Posterior vena cava (tissue), 2 donors: ENCODE data around the gene ADAMTS2. TPM values are rescaled to one million over a fixed set of nuclear protein-coding genes. Genes with fewer than 3 reads are reported as not detected.
"Not testable (repeated sequence)": the region's sequence is repeated elsewhere in the genome, so short reads cannot be mapped to it uniquely, and the experiment has no call there.

Experiments used
- DNase-seq: peaks from one replicate; pipeline ENCODE4 v3.0.0-alpha.2; 2020; ENCODE audit warnings: low spot score
- intact Hi-C, 2 donors: fragments of 100-400 bp; cut with DNase I; formaldehyde crosslinking; loops; one replicate each; pipeline versions ENCODE4 v1.14.1 to v1.14.2; 2022 to 2023
- total RNA-seq, 2 donors: library from RNA; stranded (reverse); fragmentation: NEBNext Ultra II Directional; extraction: Animal tissue kit (Norgen Biotek cat#: 25700); gene quantifications; one replicate each; pipeline ENCODE4 v1.2.1, GENCODE V29; 2021
- donor health status: DM: yes; HTN: yes; CAD: no.
- donor health status: DM: yes; HTN: yes; CAD: no.

Gene ADAMTS2
- total RNA-seq, 2 donors from 2014 or later: 27.1 to 62.0 TPM

- intact Hi-C loops: no loop called here
- no peak for DNase-seq
These were observed 126.3 kb downstream of the ADAMTS2 start for GRCh38 chr5:179218943-179219330.

GRCh38 chr5:179217956-179218942, 127.0 kb downstream of the ADAMTS2 start:
- intact Hi-C loops: no loop called here
- DNase-seq: no peak

- DNase-seq: no peak
- intact Hi-C loops: no loop called here
These were observed 127.9 kb downstream of the ADAMTS2 start for GRCh38 chr5:179217356-179217755.

- intact Hi-C loops: not testable (repeated sequence)
These were observed 128.9 kb downstream of the ADAMTS2 start for GRCh38 chr5:179216381-179216780.

GRCh38 chr5:179215576-179215975, 129.7 kb downstream of the ADAMTS2 start:
- intact Hi-C loops: no loop called here
- DNase-seq: no peak

More at GRCh38 chr5:179216381-179216780, 128.9 kb downstream of the ADAMTS2 start:
- not testable (repeated sequence) for DNase-seq

- intact Hi-C loops: no loop called here
- no peak for DNase-seq
These were observed 130.6 kb downstream of the ADAMTS2 start for GRCh38 chr5:179214678-179215077.

GRCh38 chr5:179212870-179213269, 132.4 kb downstream of the ADAMTS2 start:
- intact Hi-C loops: loop anchor here in 1 of 2 donors (1.0 kb wide), 1 partner anchor 22 kb away; no protein-coding TSS in a partner anchor
- no peak for DNase-seq

- intact Hi-C loops: no loop called here
- no peak for DNase-seq
These were observed 133.6 kb downstream of the ADAMTS2 start for GRCh38 chr5:179211631-179212030.

GRCh38 chr5:179211068-179211467, 134.2 kb downstream of the ADAMTS2 start:
- intact Hi-C loops: no loop called here
- no peak for DNase-seq

- intact Hi-C loops: no loop called here
- DNase-seq: no peak
These were observed 134.8 kb downstream of the ADAMTS2 start for GRCh38 chr5:179210478-179210877.

- intact Hi-C loops: no loop called here
These were observed 135.7 kb downstream of the ADAMTS2 start for GRCh38 chr5:179209359-179210150.

GRCh38 chr5:179208706-179209358, 136.4 kb downstream of the ADAMTS2 start:
- no peak for DNase-seq
- intact Hi-C loops: no loop called here

More at GRCh38 chr5:179209359-179210150, 135.7 kb downstream of the ADAMTS2 start:
- DNase-seq: no peak

- intact Hi-C loops: no loop called here
- DNase-seq: no peak
These were observed 137.1 kb downstream of the ADAMTS2 start for GRCh38 chr5:179207920-179208705.

GRCh38 chr5:179207470-179207869, 137.8 kb downstream of the ADAMTS2 start:
- intact Hi-C loops: no loop called here
- no peak for DNase-seq

GRCh38 chr5:179206366-179206765, 138.9 kb downstream of the ADAMTS2 start:
- intact Hi-C loops: no loop called here

GRCh38 chr5:179205277-179205676, 140.0 kb downstream of the ADAMTS2 start:
- intact Hi-C loops: no loop called here
- DNase-seq: no peak

More at GRCh38 chr5:179206366-179206765, 138.9 kb downstream of the ADAMTS2 start:
- DNase-seq: no peak

- intact Hi-C loops: no loop called here
- DNase-seq: no peak
These were observed 140.7 kb downstream of the ADAMTS2 start for GRCh38 chr5:179204572-179204971.

GRCh38 chr5:179203248-179203647, 142.0 kb downstream of the ADAMTS2 start:
- DNase-seq: no peak
- intact Hi-C loops: no loop called here

GRCh38 chr5:179201986-179202385, 143.3 kb downstream of the ADAMTS2 start:
- DNase-seq: no peak
- intact Hi-C loops: no loop called here
